GM21367 (cell line): Measurements from ENCODE around the gene CFD.
"Not testable (repeated sequence)": the region's sequence is repeated elsewhere in the genome, so short reads cannot be mapped to it uniquely, and the experiment has no call there.

Experiments used
- ATAC-seq: cut with Tn5 transposase; IDR thresholded peaks from one replicate; pipeline ENCODE4 v1.9.1; 2021; ENCODE audit not compliant: unreplicated experiment

CFD gene

DNA sequence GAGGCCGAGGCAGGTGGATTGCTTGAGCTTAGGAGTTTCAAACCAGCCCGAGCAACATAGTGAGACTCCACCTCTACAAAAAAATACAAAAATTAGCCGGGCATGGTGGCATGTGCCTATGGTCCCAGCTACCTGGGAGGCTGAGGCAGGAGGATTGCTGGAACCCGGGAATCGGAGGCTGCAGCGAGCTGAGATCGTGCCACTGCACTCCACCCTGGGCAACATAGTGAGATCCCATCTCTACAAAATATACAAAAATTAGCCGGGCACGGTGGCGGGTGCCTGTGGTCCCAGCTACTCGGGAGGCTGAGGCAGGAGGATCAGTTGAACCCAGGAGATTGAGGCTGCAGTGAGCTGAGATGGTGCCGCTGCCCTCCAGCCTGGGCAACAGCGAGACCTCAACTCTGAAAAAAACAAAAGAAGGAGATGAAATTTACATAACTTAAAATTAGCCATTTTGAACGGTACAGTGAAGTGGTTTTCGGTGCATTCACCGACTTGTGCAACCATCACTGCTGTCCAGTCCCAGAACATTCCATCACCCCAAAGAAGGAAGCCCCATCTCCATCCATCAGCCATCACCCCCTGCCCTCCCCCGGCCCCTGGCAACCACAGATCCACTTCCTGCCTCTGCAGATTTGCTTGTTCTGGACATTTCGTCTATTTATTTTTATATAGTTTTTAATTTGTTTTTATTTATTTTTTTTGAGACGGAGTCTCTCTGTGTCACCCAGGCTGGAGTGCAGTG, 33.4 kb upstream of the CFD start:
- ATAC-seq: no peak

DNA sequence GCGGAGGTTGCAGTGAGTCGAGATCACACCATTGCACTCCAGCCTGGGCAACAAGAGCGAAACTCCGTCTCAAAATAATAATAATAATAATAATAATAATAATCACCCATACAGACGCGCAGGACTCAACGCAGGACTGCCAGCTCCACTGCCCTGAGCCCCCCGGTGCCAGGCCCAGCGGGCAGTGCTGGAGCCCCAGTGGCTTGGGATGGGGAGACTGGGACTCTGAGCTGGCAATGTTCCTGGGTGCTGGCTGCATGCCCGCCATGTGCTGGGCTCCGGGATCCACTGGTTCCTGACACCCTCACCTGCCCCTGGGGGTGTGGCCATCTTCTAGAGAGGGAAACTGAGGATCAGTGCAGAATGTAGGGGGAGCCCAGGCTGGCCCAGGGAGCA, 32.2 kb upstream of the CFD start:
- no peak for ATAC-seq

DNA sequence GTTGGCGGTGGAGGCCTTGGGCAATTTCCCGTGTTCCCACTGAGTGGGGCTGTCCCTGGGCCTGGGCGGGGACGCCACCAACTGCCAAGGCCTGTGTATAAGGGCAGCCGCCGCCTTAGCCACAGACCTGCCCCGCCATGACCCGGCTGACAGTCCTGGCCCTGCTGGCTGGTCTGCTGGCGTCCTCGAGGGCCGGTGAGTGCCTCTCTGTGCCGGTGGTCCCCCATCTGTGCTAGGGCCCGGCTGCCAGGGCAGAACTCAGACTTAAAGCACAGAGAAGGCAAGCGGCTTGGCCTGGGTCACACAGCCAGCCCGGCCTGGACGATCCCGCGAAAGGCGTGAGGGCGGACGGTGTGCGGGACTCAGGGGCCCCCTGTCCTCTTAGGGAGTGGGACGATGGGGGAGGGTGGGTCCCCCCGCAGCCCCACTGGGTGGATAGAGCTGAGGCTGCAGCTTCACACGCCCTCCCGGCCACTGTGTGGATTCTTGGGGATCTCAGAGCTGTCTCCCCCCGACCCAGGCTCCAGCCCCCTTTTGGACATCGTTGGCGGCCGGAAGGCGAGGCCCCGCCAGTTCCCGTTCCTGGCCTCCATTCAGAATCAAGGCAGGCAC, 31.6 kb upstream of the CFD start, which contains the start of gene AZU1:
Gene AZU1, plus strand, starts transcription at position 128 of the 612 bp plus-strand sequence. Its CDS starts 10 bp downstream, at position 138.
- ATAC-seq: no peak

DNA sequence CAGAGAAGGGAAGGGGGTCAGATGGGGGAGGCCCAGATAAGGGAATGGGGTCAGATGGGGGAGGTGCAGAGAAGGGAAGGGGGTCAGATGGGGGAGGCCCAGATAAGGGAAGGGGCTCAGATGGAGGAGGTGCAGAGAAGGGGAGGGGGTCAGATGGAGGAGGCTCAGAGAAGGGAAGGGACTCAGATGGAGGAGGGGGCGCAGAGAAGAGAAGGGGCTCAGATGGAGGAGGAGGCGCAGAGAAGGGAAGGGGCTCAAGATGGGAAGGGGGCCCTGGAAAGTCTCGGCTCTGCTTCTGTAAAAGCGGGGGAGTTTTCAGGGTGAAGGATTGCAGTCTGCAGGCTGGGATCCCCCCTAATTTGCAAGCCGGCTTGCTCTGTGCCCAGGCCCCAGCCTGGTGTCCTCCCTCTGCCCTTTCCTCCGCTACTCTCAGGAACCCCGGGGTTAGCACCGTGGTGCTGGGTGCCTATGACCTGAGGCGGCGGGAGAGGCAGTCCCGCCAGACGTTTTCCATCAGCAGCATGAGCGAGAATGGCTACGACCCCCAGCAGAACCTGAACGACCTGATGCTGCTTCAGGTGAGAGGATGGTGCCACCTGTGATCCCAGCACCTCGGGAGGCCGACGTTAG, 30.2 kb upstream of the CFD start:
- ATAC-seq: no peak

DNA sequence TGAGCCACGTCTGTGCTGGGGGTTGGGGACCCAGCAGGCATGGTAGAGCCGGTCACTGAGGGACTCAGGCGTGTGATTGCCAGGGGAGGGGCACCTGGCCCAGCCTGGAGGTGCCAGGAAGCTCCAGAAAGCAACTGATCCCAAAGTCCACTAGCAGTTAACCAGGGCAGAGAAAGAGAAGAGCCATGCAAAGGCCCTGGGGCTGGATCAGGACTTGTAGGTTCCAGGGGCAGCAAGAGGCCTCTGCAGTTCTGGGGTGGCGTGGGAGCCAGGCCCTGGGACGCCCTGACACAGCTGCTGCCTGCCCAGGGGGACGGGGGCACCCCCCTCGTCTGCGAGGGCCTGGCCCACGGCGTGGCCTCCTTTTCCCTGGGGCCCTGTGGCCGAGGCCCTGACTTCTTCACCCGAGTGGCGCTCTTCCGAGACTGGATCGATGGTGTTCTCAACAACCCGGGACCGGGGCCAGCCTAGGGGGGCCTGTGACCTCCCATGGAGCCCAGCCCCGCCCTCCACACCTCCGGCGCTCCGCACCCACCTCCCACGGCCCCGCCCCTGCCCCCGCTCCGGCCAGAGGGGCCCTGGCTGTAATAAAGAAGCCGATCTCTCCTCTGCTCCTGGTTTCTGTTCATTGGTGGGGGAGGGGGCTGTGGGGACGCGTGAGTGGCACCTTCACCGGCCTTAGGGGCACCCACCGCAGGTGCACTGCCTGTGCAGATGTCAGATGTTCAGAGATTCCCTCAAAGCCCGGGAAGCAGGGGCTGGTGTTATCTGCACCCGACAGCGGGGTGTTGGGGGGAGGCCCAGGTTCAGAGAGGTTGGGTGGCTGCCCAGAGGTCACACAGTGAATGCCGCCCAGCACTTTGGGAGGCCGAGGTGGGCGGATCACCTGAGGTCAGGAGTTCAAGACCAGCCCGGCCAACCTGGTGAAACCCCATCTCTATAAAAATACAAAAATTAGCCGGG, 27.8 kb upstream of the CFD start:
- no peak for ATAC-seq

DNA sequence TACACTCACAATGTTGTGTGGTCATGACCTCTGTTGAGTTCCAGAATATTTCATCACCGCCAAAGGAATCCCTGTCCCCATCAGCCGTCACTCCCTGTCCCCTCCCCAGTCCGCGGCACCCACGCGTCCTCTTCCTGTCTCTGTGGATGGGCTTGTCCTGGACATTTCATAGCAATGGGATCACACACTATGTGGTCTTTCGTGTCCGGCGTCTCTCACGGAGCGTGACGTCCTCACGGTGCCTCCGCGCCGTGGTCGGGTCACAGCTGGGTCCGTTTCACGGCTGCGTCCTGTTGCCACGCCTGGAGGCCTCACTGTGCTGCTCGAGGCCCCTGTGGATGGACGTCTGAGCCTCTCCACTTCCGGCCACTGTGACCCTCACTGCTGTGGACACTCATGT, 25.2 kb upstream of the CFD start:
- ATAC-seq: no peak

DNA sequence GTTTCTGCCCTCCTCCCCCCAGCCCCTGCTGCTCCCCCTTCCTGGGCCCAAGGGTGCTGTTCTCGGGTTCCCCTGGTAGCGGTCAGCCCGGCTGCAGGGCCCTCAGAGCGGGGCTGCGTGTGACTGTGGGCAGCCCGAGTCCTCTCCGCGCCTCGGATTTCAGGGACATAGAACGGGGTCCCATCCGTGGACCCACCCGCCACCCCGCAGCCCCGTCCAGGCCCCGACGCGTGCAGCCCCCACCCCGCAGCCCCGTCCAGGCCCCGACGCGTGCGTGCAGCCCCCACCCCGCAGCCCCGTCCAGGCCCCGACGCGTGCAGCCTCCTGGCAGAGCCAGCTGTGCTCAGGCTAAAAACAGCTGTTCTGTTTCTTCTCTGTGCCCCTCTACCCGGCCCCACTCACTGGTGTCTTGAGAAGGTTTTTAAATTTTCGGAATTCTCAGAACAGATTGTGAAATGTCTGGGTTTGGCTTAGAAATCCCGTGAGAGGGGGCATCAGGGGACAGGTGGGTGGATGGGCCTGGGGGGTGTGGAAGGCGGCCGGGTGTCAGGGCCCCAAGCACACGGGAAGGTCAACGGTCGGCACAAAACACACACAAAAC, 24.2 kb upstream of the CFD start:
- no peak for ATAC-seq

DNA sequence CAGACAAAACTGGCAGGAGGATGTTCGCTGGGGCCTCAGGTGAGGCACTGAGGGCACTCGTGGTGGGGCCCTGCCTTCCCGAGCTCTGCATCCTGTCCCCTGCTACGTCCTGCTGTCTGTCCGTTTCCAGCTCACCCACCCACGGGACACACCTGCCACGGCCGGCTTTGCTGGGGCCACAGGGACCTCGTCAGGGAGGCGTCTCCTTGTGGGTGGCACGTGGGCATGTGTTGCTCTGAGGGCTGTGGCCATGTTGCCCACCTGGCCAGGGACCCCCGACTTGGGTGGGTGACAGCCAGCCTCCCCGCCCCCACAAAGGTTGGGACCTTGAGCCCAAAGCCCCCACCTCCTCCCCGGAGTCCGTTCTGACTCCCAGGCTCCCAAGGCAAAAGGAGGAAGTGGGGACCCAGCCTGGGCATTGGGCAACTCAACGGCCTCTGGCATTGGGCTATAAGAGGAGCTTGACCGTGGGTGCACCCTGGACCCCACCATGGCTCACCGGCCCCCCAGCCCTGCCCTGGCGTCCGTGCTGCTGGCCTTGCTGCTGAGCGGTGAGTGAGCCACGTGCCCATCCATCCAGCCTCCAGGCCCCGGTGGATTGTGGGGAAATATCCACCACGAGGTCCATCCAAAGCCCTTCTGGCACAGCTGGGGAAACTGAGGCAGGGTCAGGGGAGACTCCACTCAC, 18.8 kb upstream of the CFD start, which contains the start of gene PRTN3:
Gene PRTN3, plus strand, starts transcription at position 481 of the 688 bp plus-strand sequence. Its CDS starts 10 bp downstream, at position 491.
- ATAC-seq: no peak

DNA sequence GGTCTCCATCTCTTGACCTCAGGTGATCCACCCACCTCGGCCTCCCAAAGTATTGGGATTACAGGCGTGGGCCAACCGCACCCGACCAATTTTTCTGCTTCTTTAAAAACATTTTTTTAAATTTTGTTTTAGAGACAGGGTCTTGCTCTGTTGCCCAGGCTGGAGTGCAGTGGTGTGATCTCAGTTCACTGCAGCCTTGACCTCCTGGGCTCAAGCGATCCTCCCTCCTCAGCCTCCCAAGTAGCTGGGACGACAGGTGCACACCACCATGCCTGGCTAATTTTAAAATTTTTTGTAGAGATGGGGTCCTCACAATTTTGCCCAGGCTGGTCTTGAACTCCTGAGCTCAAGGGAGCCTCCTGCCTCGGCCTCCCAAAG, 16.7 kb upstream of the CFD start:
- ATAC-seq: not testable (repeated sequence)

DNA sequence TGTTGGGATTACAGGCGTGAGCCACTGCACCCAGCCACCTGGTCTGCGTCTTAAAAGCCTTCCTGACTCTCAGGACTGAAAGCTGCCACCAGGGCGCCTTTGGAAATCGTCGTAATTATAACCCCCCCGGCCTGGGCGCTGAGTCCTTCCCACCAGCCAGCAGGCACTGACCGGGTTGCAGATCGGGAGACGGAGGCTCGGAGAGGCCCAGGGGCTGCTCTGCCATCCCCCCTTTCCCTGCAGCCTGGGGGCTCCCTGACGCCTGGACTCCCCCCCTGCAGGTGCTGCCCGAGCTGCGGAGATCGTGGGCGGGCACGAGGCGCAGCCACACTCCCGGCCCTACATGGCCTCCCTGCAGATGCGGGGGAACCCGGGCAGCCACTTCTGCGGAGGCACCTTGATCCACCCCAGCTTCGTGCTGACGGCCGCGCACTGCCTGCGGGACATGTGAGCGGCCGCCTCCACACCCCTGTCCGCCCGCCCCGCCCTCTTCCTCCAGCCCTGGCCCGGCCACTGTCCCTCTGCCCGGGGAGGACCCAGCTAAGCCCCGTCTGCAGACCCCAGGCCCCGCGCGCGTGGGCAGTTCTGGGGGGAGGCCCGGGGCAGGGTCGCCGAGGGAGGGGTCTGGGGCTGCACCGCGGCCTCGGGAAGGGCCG, 16.2 kb upstream of the CFD start:
- no peak for ATAC-seq

DNA sequence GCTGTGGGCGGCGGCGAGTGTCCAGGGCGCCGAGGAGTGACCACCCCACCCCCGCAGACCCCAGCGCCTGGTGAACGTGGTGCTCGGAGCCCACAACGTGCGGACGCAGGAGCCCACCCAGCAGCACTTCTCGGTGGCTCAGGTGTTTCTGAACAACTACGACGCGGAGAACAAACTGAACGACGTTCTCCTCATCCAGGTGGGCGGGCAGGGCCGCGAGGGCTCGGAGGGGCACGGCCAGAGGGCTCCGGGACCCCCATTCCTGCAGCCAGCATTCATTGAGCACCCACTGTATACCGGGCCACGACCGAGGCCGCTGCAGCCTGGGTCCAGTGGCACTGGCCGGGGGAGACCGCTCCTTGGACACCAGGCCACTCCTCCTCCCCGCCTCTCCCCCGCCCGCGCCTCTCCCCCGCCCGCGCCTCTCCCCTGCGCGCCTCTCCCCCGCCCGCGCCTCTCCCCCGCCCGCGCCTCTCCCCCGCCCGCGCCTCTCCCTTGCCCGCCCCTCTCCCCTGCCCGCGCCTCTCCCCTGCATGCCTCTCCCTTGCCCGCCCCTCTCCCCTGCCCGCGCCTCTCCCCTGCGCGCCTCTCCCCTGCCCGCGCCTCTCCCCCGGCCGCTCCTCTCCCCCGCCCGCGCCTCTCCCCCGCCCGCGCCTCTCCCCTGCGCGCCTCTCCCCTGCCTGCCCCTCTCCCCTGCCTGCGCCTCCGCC, 15.5 kb upstream of the CFD start:
- ATAC-seq: no peak

DNA sequence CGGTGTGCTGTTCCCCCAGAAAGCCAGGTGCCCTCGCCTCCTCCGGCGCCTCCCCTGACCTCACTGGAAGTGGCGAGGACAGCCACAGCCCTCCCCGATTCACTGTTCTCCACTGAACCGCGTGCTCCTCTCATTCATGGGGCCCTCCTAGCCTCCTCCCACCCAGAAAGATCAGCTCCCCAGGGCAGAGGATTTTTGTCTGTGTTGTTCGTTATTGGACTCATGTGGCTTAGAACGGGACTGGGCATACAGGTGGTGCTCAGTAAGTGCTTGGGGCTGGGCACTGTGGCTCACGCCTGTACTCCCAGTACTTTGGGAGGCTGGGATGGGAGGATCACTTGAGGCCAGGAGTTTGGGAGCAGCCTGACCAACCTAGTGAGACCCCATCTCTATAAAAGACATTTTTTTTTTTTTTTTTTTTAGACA, 14.9 kb upstream of the CFD start:
- no peak for ATAC-seq

DNA sequence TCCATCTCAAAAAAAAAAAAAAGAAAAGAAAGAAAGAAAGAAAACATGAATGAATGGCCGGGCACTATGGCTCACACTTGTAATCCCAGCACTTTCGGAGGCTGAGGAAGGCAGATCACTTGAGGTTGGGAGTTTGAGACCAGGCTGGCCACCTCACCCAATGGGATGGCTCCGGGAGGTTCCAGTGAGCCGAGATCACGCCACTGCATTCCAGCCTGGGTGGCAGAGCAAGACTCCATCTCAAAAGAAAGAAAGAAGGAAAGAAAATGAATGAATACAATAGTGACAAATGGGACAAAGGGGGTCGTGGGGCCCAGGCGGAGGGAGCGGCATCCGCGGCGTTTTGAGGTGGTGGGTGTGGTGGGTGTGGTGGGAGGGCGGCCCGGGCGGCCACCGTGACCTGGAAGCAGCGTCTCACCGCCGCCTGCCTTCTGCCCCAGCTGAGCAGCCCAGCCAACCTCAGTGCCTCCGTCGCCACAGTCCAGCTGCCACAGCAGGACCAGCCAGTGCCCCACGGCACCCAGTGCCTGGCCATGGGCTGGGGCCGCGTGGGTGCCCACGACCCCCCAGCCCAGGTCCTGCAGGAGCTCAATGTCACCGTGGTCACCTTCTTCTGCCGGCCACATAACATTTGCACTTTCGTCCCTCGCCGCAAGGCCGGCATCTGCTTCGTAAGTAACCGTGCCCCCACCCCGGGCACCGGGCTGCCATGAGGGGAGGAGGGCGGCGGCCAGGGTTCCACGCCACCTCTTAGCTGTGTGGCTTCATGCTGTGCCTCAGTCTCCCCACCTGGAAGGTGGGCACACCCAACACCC, 13.6 kb upstream of the CFD start:
- ATAC-seq: no peak

DNA sequence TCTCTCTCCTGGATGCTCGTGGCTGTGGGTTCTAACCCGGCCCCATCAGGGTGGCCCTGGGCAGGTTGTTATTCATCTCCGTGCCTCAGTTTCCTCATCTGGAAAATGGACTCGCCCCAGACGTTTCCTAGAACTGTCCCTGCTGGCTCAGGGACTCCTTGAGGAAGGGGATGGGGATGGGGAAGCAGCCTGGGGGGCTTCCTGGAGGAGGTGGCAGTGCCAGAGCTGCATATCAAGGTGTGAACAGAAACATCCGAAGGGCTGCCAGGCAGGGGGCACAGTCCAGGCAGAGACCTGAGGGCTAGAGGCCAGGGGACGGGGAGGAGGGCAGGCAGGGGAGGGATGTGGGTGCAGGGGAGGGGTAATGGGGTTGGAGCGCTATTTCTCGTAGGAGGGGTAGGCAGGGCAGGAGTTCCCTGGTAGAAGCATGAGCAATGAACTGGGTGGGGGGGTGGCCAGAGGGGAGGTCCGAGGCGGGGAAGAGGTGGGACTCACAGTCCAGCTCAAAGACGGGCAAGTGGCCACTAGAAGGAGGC, 11.0 kb upstream of the CFD start:
- no peak for ATAC-seq

DNA sequence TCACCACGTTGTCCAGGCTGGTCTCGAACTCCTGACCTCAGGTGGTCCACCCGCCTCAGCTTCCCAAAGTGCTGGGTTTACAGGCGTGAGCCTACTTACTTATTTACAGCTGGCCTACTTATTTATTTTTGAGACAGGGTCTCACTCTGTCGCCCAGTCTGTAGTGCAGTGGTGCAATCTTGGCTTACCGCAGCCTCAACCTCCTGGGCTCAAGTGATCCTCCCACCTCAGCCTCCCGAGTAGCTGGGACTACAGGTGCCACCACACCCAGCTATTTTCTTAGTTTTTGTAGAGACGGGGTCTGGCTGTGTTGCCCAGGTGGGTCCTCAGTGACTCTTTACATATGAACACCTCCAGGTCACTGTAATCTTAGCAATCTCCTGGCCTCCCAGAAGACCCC, 10.3 kb upstream of the CFD start:
- not testable (repeated sequence) for ATAC-seq

DNA sequence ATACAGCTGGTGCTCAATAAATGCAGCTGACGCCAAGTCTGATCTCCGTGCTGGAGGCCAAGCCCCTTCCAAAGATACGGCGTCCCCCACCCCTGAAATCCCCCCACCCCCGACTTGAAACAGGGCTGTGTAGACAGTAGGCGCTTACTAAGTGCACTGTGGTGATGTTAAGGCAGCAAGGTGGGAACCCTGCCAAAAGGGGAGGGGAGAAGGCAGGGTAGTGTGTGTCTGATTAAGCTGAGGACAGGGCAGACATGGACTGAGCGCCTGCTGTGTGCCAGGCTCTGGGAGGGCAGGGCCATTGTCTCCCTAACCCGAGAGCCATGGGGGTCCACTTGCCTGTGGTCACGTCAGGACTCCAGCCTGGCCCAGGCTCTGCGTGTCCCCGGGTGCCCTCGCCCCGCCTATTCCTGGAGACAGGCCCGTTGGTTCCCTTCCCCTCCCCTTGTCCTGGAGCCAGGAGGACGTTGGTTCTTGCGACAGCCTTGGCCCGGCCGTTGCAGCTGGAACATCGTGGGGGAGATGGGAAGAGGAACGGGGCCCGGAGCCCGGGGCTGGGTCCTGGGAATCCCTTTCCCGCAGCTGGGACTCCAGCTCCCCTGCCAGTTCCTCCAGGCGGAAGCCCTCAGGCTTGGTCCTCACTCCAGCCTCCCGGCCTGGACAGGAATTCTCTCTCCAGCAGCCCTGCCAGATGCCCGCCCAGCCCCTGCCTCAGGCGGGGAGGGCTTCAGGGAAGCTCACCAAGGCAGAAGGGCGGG, 9.1 kb upstream of the CFD start:
- no peak for ATAC-seq

DNA sequence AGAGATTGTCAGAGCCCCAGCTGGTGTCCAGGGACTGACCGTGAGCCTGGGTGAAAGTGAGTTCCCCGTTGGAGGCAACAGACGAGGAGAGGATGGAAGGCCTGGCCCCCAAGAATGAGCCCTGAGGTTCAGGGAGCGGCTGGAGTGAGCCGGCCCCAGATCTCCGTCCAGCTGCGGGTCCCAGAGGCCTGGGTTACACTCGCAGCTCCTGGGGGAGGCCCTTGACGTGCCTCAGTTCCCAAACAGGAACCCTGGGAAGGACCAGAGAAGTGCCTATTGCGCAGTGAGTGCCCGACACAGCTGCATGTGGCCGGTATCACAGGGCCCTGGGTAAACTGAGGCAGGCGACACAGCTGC, 8.5 kb upstream of the CFD start:
- ATAC-seq: no peak
